Testis (tissue), 3 donors: ENCODE results near the gene MDP1. TPM values are rescaled to one million over a fixed set of nuclear protein-coding genes. Genes with fewer than 3 reads are reported as not detected.

Experiments
- DNase-seq: peaks from one replicate; pipeline ENCODE4 v3.0.0-alpha.2; 2019
- H3K27ac ChIP-seq, 2 donors: fragments of 200-600 bp; sonication (generic); one replicate each; pipeline ENCODE4 v1.5.1; 2019
- H3K27me3 ChIP-seq: fragments of 200-600 bp; sonication (generic); one replicate; pipeline ENCODE4 v1.5.1; 2019
- H3K36me3 ChIP-seq: fragments of 200-600 bp; sonication (generic); one replicate; pipeline ENCODE4 v1.5.1; 2017; ENCODE audit warnings: low read depth; ENCODE audit errors: missing control alignments
- H3K4me1 ChIP-seq: fragments of 200-600 bp; sonication (generic); one replicate; pipeline ENCODE4 v1.5.1; 2019
- H3K4me3 ChIP-seq, 2 donors: fragments of 200-600 bp; sonication (generic); one replicate each; pipeline ENCODE4 v1.5.1; 2017 to 2019
- H3K9me3 ChIP-seq: fragments of 200-600 bp; sonication (generic); one replicate; pipeline ENCODE4 v1.5.1; 2017
- POLR2A ChIP-seq: fragments of 450-650 bp; IDR thresholded peaks from one replicate; pipeline ENCODE4 v1.6.1; 2017; ENCODE audit warnings: antibody characterized with exemption, mild to moderate bottlenecking, moderate library complexity
- WGBS, 2 donors: methylation state at CpG; one replicate each; pipeline ENCODE4 v1.1.5; 2018; 5-methylcytosine and 5-hydroxymethylcytosine counted together
- intact Hi-C: fragments of 100-400 bp; cut with DNase I; formaldehyde crosslinking; loops from one replicate; pipeline ENCODE4 v1.15.1; 2023; ENCODE audit warnings: low total_unique reads
- polyA plus RNA-seq: library from polyadenylated mRNA; stranded (reverse); fragments of 350-450 nt; fragmentation: Illumina TruSeq; extraction: RNeasy Lipid Tissue Mini Kit (QIAGEN cat#74804); gene quantifications from one replicate; pipeline ENCODE4 v1.2.3, GENCODE V29; 2014; ENCODE audit warnings: low read depth, low replicate concordance; ENCODE audit not compliant: insufficient read depth
- small RNA-seq, 2 donors: library from RNA; depleted of rRNA; stranded (forward); fragments of <200 nt; gene quantifications; one replicate each; pipeline ENCODE3, GENCODE V24; 2016
- total RNA-seq, 2 donors: library from RNA; depleted of rRNA; stranded (reverse); fragments of >200 nt; gene quantifications; one replicate each; pipeline ENCODE4 v1.2.3, GENCODE V29; 2016
- TF ChIP-seq, protein P1 (sequence below), 3 experiments: fragments of 450-650 bp in 2 of 3; fragments of 200-600 bp in 1 of 3; sonication (generic) in 1 of 3; IDR thresholded peaks; one replicate each; pipeline ENCODE4 v1.5.1; 2016 to 2019; ENCODE audit warnings: antibody characterized with exemption in 3 of 3, mild to moderate bottlenecking in 2 of 3, moderate library complexity in 1 of 3

The MDP1 gene
- total and polyA plus RNA-seq, 3 donors from 2014 or later: 17.3 to 20.1 (median 19.5) TPM

GRCh38 chr14:24171422-24172260, 44.2 kb downstream of the MDP1 start, which contains the start of gene REC8:
REC8 (plus strand) TSS chr14:24172080; CDS start chr14:24172553, 473 bp downstream.
- Histone ChIP-seq H3K36me3 (no peaks in the 10 kb centered on the region), H3K9me3 (no peaks in the 10 kb centered on the region), H3K4me3 (peak within 1 kb of the TSS; percentile 17 to 50), H3K4me1 (no peaks in the 10 kb centered on the region), H3K27me3 (no peaks in the 10 kb centered on the region), H3K27ac (no peak within 1 kb of the TSS)
- TF ChIP-seq, protein P1, sequence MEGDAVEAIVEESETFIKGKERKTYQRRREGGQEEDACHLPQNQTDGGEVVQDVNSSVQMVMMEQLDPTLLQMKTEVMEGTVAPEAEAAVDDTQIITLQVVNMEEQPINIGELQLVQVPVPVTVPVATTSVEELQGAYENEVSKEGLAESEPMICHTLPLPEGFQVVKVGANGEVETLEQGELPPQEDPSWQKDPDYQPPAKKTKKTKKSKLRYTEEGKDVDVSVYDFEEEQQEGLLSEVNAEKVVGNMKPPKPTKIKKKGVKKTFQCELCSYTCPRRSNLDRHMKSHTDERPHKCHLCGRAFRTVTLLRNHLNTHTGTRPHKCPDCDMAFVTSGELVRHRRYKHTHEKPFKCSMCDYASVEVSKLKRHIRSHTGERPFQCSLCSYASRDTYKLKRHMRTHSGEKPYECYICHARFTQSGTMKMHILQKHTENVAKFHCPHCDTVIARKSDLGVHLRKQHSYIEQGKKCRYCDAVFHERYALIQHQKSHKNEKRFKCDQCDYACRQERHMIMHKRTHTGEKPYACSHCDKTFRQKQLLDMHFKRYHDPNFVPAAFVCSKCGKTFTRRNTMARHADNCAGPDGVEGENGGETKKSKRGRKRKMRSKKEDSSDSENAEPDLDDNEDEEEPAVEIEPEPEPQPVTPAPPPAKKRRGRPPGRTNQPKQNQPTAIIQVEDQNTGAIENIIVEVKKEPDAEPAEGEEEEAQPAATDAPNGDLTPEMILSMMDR (IDR thresholded peaks at IDR 0.05): no peak
- TF ChIP-seq POLR2A: no peak
- WGBS, 2 donors: 33 to 40% methylated on average over 31 to 50 of the region's 63 CpGs
- peak; percentile 87 for DNase-seq
- intact Hi-C loops: no loop called here

- no peak for DNase-seq
- H3K27ac ChIP-seq: no peak overlapping the region
- intact Hi-C loops: no loop called here
- TF ChIP-seq POLR2A: no peak
- TF ChIP-seq, protein P1 (IDR thresholded peaks at IDR 0.05): no peak
- no peaks in the 10 kb centered on the region for H3K36me3 ChIP-seq
- H3K4me1 ChIP-seq: peaks cover 8% of the 10 kb centered on the region
- WGBS, 2 donors: 86 to 93% methylated on average over 3 of the region's 3 CpGs
- H3K4me3 ChIP-seq: no peak overlapping the region
- H3K27me3 ChIP-seq: no peaks in the 10 kb centered on the region
- H3K9me3 ChIP-seq: no peaks in the 10 kb centered on the region
Measured at GRCh38 chr14:24167469-24168114, 48.3 kb downstream of the MDP1 start.

GRCh38 chr14:24165785-24166184, 50.1 kb downstream of the MDP1 start:
- 94 to 98% methylated on average over 5 of the region's 5 CpGs for WGBS, 2 donors
- TF ChIP-seq, protein P1 (IDR thresholded peaks at IDR 0.05): no peak
- no peak for TF ChIP-seq POLR2A
- no peaks in the 10 kb centered on the region for H3K36me3 ChIP-seq

DNA sequence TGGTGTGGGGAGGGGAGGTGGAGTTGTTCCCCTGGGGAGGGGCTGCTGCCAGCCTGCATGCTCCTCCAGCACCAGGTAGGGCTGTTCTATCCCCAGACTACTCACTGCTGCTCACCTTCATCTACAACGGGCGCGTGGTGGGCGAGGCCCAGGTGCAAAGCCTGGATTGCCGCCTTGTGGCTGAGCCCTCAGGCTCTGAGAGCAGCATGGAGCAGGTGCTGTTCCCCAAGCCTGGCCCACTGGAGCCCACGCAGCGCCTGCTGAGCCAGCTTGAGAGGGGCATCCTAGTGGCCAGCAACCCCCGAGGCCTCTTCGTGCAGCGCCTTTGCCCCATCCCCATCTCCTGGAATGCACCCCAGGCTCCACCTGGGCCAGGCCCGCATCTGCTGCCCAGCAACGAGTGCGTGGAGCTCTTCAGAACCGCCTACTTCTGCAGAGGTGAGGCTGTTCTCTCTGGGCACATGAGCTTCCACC, 51.3 kb downstream of the MDP1 start:
- no peak overlapping the region for H3K27ac ChIP-seq
- H3K36me3 ChIP-seq: no peaks in the 10 kb centered on the region
- intact Hi-C loops: no loop called here
- no peak for TF ChIP-seq POLR2A
- TF ChIP-seq, protein P1 (IDR thresholded peaks at IDR 0.05): no peak
- peaks cover 16% of the 10 kb centered on the region for H3K4me1 ChIP-seq
- 93 to 96% methylated on average over 8 to 14 of the region's 14 CpGs for WGBS, 2 donors
- no peak overlapping the region for H3K4me3 ChIP-seq
- DNase-seq: no peak
- no peaks in the 10 kb centered on the region for H3K27me3 ChIP-seq
- no peaks in the 10 kb centered on the region for H3K9me3 ChIP-seq

More at GRCh38 chr14:24165785-24166184, 50.1 kb downstream of the MDP1 start:
- Histone ChIP-seq H3K9me3 (no peaks in the 10 kb centered on the region), H3K27ac (no peak overlapping the region), H3K4me3 (no peak overlapping the region), H3K4me1 (peaks cover 14% of the 10 kb centered on the region), H3K27me3 (no peaks in the 10 kb centered on the region)
- DNase-seq: no peak
- intact Hi-C loops: no loop called here

Small RNA genes within 50 kb of the gene (small RNA-seq; reads per million reads assigned to genes)
- gene AL136295.4 (0 to 0.09 reads per million in 2 donors), gene CHMP4A (0.09 reads per million in 2 donors), gene IPO4 (0 to 0.19 reads per million in 2 donors), gene IRF9 (0 reads per million in 2 donors), gene MDP1 (0 reads per million in 2 donors)

Other genes with a start within 250 kb of the MDP1 start
Only the 30 nearest of the 34 such genes appear.
- gene CARMIL3, start 164.1 kb downstream of the MDP1 start, total RNA-seq: 1 to 10 TPM; 7.7 to 8.6 TPM
- 6.8 TPM for gene CARMIL3, start 164.1 kb downstream of the MDP1 start, polyA plus RNA-seq
- under 1 TPM; 0.12 to 0.71 TPM for gene CPNE6, start 144.5 kb downstream of the MDP1 start, total RNA-seq
- 5.7 TPM for gene CPNE6, start 144.5 kb downstream of the MDP1 start, polyA plus RNA-seq
- gene PCK2, start 121.8 kb downstream of the MDP1 start, total RNA-seq: 10 to 100 TPM; 20.7 to 30.6 TPM
- 43.6 TPM for gene PCK2, start 121.8 kb downstream of the MDP1 start, polyA plus RNA-seq
- 10 to 100 TPM; 67.6 to 68.0 TPM for gene DCAF11, start 101.3 kb downstream of the MDP1 start, total RNA-seq
- gene DCAF11, start 101.3 kb downstream of the MDP1 start, polyA plus RNA-seq: 77.4 TPM
- 1 to 10 TPM; 6.6 to 8.3 TPM for gene NRL, start 101.1 kb downstream of the MDP1 start, total RNA-seq
- gene NRL, start 101.1 kb downstream of the MDP1 start, polyA plus RNA-seq: 8.2 TPM
- gene FITM1, start 85.4 kb downstream of the MDP1 start, total RNA-seq: 1 to 10 TPM; 2.2 to 3.5 TPM
- gene FITM1, start 85.4 kb downstream of the MDP1 start, polyA plus RNA-seq: 3.7 TPM
- gene PSME1, start 79.9 kb downstream of the MDP1 start, total RNA-seq: 10 to 100 TPM; 43.3 to 63.9 TPM
- gene PSME1, start 79.9 kb downstream of the MDP1 start, polyA plus RNA-seq: 101 TPM
- gene EMC9, start 74.5 kb downstream of the MDP1 start, total RNA-seq: 10 to 100 TPM; 15.2 to 23.9 TPM
- 33.7 TPM for gene EMC9, start 74.5 kb downstream of the MDP1 start, polyA plus RNA-seq
- 10 to 100 TPM; 49.8 to 78.1 TPM for gene PSME2, start 69.5 kb downstream of the MDP1 start, total RNA-seq
- 122 TPM for gene PSME2, start 69.5 kb downstream of the MDP1 start, polyA plus RNA-seq
- 10 to 100 TPM; 94.5 to 96.8 TPM for gene RNF31, start 68.6 kb downstream of the MDP1 start, total RNA-seq
- gene RNF31, start 68.6 kb downstream of the MDP1 start, polyA plus RNA-seq: 71.0 TPM
- gene IRF9, start 54.8 kb downstream of the MDP1 start, total RNA-seq: 10 to 100 TPM; 45.7 to 56.2 TPM
- gene IRF9, start 54.8 kb downstream of the MDP1 start, polyA plus RNA-seq: 74.8 TPM
- gene REC8, start 44.0 kb downstream of the MDP1 start, total RNA-seq: 10 to 100 TPM; 27.7 to 55.9 TPM
- 58.8 TPM for gene REC8, start 44.0 kb downstream of the MDP1 start, polyA plus RNA-seq
- 100 to 1,000 TPM in 1 of 2 donors, 10 to 100 TPM in 1; 85.9 to 140 TPM for gene IPO4, start 27.2 kb downstream of the MDP1 start, total RNA-seq
- 156 TPM for gene IPO4, start 27.2 kb downstream of the MDP1 start, polyA plus RNA-seq
- 10 to 100 TPM; 45.0 to 50.0 TPM for gene TM9SF1, start 20.6 kb downstream of the MDP1 start, total RNA-seq
- 53.2 TPM for gene TM9SF1, start 20.6 kb downstream of the MDP1 start, polyA plus RNA-seq
- gene TSSK4, start 10.4 kb downstream of the MDP1 start, total RNA-seq: 10 to 100 TPM; 19.4 to 27.4 TPM
- 78.2 TPM for gene TSSK4, start 10.4 kb downstream of the MDP1 start, polyA plus RNA-seq
- gene CHMP4A, start 2.6 kb downstream of the MDP1 start, total RNA-seq: 100 to 1,000 TPM in 1 of 2 donors, 10 to 100 TPM in 1; 52.9 to 111 TPM
- gene CHMP4A, start 2.6 kb downstream of the MDP1 start, polyA plus RNA-seq: 56.3 TPM
- 100 to 1,000 TPM in 1 of 2 donors, 10 to 100 TPM in 1; 94.6 to 110 TPM for gene NEDD8, start 16.3 kb upstream of the MDP1 start, total RNA-seq
- 180 TPM for gene NEDD8, start 16.3 kb upstream of the MDP1 start, polyA plus RNA-seq
- gene GMPR2, start 16.9 kb upstream of the MDP1 start, total RNA-seq: 10 to 100 TPM; 30.0 to 42.2 TPM
- 49.9 TPM for gene GMPR2, start 16.9 kb upstream of the MDP1 start, polyA plus RNA-seq
- 10 to 100 TPM; 27.5 to 32.1 TPM for gene TINF2, start 26.6 kb upstream of the MDP1 start, total RNA-seq
- 45.6 TPM for gene TINF2, start 26.6 kb upstream of the MDP1 start, polyA plus RNA-seq
- gene TGM1, start 47.1 kb upstream of the MDP1 start, total RNA-seq: 10 to 100 TPM in 1 of 2 donors, 1 to 10 TPM in 1; 3.6 to 10.5 TPM
- 5.4 TPM for gene TGM1, start 47.1 kb upstream of the MDP1 start, polyA plus RNA-seq
- 10 to 100 TPM; 70.9 to 90.2 TPM for gene RABGGTA, start 55.5 kb upstream of the MDP1 start, total RNA-seq
- gene RABGGTA, start 55.5 kb upstream of the MDP1 start, polyA plus RNA-seq: 33.5 TPM
- gene DHRS1, start 83.7 kb upstream of the MDP1 start, total RNA-seq: 10 to 100 TPM; 22.5 to 24.6 TPM
- 19.2 TPM for gene DHRS1, start 83.7 kb upstream of the MDP1 start, polyA plus RNA-seq
- gene NOP9, start 83.8 kb upstream of the MDP1 start, total RNA-seq: 10 to 100 TPM; 25.0 to 27.6 TPM
- 20.1 TPM for gene NOP9, start 83.8 kb upstream of the MDP1 start, polyA plus RNA-seq
- 1 to 10 TPM; 3.8 to 6.6 TPM for gene CIDEB, start 91.9 kb upstream of the MDP1 start, total RNA-seq
- gene CIDEB, start 91.9 kb upstream of the MDP1 start, polyA plus RNA-seq: 7.0 TPM
- gene LTB4R2, start 94.1 kb upstream of the MDP1 start, total RNA-seq: 10 to 100 TPM; 23.4 to 28.1 TPM
- gene LTB4R2, start 94.1 kb upstream of the MDP1 start, polyA plus RNA-seq: 4.2 TPM
- gene LTB4R, start 95.4 kb upstream of the MDP1 start, total RNA-seq: 10 to 100 TPM; 10.3 to 10.9 TPM
- 5.5 TPM for gene LTB4R, start 95.4 kb upstream of the MDP1 start, polyA plus RNA-seq
- 10 to 100 TPM; 13.9 to 23.1 TPM for gene ADCY4, start 119.0 kb upstream of the MDP1 start, total RNA-seq
- 10.0 TPM for gene ADCY4, start 119.0 kb upstream of the MDP1 start, polyA plus RNA-seq
- gene RIPK3, start 123.9 kb upstream of the MDP1 start, total RNA-seq: 10 to 100 TPM in 1 of 2 donors, 1 to 10 TPM in 1; 3.2 to 11.3 TPM
- 2.8 TPM for gene RIPK3, start 123.9 kb upstream of the MDP1 start, polyA plus RNA-seq
- gene NFATC4, start 152.1 kb upstream of the MDP1 start, total RNA-seq: 10 to 100 TPM; 40.9 to 53.5 TPM
- gene NFATC4, start 152.1 kb upstream of the MDP1 start, polyA plus RNA-seq: 83.6 TPM
- 10 to 100 TPM; 21.8 TPM for gene NYNRIN, start 182.9 kb upstream of the MDP1 start, total RNA-seq
- gene NYNRIN, start 182.9 kb upstream of the MDP1 start, polyA plus RNA-seq: 22.0 TPM